ENCODE data around the gene SLC27A2.

The SLC27A2 gene

DNA sequence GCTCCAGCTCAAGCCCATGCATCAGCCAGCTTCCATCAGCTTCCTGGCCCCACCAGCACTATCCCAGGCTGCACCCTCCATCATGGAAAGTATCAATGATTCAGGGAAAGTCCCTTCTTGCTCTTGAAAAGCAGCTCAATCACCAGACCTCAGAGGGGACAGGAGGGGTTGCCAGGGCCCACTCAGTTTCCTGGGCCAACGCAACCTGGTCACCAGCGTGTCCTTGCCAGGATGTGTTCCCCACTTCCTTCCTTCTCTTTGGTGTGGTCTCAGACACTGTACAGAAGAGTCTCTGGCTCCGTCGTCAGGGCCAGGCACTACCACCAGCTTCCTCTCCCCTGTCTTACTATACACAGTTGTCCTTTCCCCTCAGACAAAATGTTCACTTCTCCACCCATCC is 80.5 kb downstream of the SLC27A2 start:
- DNase-seq (ENCODE audit: low spot score) = peak; percentile 47
- TF ChIP-seq, protein P1, sequence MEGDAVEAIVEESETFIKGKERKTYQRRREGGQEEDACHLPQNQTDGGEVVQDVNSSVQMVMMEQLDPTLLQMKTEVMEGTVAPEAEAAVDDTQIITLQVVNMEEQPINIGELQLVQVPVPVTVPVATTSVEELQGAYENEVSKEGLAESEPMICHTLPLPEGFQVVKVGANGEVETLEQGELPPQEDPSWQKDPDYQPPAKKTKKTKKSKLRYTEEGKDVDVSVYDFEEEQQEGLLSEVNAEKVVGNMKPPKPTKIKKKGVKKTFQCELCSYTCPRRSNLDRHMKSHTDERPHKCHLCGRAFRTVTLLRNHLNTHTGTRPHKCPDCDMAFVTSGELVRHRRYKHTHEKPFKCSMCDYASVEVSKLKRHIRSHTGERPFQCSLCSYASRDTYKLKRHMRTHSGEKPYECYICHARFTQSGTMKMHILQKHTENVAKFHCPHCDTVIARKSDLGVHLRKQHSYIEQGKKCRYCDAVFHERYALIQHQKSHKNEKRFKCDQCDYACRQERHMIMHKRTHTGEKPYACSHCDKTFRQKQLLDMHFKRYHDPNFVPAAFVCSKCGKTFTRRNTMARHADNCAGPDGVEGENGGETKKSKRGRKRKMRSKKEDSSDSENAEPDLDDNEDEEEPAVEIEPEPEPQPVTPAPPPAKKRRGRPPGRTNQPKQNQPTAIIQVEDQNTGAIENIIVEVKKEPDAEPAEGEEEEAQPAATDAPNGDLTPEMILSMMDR (IDR thresholded peaks at IDR 0.05; ENCODE audit: borderline replicate concordance, control extremely low read depth, extremely low read depth, insufficient read depth, missing control alignments) = no peak
- in situ Hi-C loops (cut with MboI; ENCODE audit: low sequenced_read_pairs, unreplicated experiment) = no loop called here

DNA sequence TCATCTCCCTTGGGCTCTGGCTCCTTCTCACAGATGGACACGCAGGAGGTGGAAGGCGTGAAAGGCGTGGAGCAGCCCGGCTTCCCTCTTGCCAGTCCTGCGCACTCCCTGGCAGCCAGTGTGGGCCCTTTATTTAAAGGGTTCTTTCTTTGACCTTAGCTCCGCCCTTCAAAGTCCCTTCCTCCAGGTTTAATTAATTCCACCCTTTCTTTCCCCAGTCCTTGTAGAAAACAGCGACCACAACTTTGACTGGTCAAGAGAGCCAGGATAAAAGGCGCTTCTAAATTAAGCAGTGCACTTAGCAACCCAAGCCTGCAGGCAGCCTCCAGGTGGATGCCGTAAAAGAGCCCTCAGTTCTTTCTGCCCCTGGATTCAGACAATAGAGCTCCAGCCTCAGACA is 83.6 kb downstream of the SLC27A2 start, which contains the start of gene HDC:
Gene HDC (minus strand): TSS at position 107 of the 400 bp plus-strand sequence. CDS start 103 bp downstream, at position 4.
- no peak for DNase-seq (ENCODE audit: low spot score)
- in situ Hi-C loops (cut with MboI; ENCODE audit: low sequenced_read_pairs, unreplicated experiment) = no loop called here
- TF ChIP-seq, protein P1 (IDR thresholded peaks at IDR 0.05; ENCODE audit: borderline replicate concordance, control extremely low read depth, extremely low read depth, insufficient read depth, missing control alignments) = no peak

DNA sequence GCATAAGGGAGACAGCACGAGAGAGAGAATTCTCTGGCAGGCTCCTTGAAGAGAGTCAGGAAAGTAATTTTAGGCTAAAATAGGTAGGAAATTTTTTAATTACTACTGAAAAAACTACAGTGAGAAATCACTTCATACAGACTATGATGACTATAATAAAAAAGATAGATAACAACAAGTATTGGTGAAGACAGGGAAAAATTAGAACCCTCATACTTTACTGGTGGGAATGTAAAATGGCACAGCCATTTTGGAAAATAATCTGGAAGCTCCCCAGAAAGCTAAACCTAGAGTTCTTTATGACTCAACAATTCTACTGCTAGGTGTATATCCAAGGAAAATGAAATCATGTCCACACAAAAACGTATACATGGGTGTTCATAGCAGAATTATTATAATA is 85.6 kb downstream of the SLC27A2 start:
- DNase-seq (ENCODE audit: low spot score) = no peak
- TF ChIP-seq, protein P1 (IDR thresholded peaks at IDR 0.05; ENCODE audit: borderline replicate concordance, control extremely low read depth, extremely low read depth, insufficient read depth, missing control alignments) = no peak
- in situ Hi-C loops (cut with MboI; ENCODE audit: low sequenced_read_pairs, unreplicated experiment) = no loop called here

DNA sequence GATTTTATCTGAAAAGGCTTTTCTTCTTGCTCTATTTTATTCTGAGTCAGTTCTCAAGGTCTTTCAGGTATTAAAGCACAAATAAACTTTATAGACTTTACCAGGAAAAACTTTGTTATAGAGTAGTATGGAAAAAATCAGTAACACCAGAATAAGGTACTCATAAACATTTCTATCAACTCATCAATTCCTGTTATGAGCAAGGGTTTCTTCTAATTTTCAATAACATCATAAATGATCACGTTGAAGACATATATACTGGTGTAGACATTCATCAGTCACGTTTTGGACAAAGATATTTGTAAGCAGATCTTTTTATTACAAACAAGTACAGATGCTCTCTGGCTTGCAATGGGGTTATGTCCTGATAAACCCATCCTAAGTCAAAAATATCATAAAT is 93.1 kb downstream of the SLC27A2 start:
- in situ Hi-C loops (cut with MboI; ENCODE audit: low sequenced_read_pairs, unreplicated experiment) = no loop called here
- no peak for DNase-seq (ENCODE audit: low spot score)
- TF ChIP-seq, protein P1 (IDR thresholded peaks at IDR 0.05; ENCODE audit: borderline replicate concordance, control extremely low read depth, extremely low read depth, insufficient read depth, missing control alignments) = no peak

DNA sequence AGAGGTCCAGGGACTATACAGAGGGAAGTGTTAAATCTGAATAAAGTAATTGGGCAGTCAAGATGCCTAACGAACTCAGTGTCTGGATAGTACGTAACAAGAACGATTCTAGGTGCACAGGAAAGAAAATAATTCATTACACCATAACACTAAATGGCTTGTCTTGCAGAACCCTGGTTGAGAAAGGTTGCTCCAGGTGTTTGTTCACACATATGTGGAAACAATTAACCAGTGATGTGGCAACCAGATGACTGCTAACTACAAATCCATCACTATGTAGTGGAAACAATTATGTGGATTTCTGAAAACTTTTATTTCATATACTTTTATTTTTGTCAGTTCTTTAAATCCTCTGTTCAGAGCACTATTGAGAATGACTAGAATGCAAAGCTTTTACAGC is 93.9 kb downstream of the SLC27A2 start:
- in situ Hi-C loops (cut with MboI; ENCODE audit: low sequenced_read_pairs, unreplicated experiment) = no loop called here
- TF ChIP-seq, protein P1 (IDR thresholded peaks at IDR 0.05; ENCODE audit: borderline replicate concordance, control extremely low read depth, extremely low read depth, insufficient read depth, missing control alignments) = no peak
- no peak for DNase-seq (ENCODE audit: low spot score)

DNA sequence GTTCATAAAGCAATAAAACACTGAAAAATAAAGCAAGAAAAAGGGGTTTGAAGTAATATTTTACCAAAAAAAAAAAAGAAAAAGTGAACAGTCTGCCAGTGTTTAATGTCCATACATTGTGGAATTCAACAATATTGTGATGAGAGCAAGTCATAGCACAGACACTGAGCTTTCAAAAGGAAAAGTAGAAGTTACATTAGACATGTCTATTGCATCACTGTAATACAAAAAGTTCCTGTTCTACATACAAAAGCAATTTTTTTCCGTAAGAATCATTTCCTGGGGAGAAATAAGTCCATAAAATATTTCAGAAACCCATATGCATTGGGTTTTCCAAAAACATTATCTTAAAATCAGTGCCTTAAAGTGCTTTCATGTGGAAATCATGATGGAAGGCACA is 95.4 kb downstream of the SLC27A2 start:
- TF ChIP-seq, protein P1 (IDR thresholded peaks at IDR 0.05; ENCODE audit: borderline replicate concordance, control extremely low read depth, extremely low read depth, insufficient read depth, missing control alignments) = no peak
- in situ Hi-C loops (cut with MboI; ENCODE audit: low sequenced_read_pairs, unreplicated experiment) = no loop called here
- no peak for DNase-seq (ENCODE audit: low spot score)

DNA sequence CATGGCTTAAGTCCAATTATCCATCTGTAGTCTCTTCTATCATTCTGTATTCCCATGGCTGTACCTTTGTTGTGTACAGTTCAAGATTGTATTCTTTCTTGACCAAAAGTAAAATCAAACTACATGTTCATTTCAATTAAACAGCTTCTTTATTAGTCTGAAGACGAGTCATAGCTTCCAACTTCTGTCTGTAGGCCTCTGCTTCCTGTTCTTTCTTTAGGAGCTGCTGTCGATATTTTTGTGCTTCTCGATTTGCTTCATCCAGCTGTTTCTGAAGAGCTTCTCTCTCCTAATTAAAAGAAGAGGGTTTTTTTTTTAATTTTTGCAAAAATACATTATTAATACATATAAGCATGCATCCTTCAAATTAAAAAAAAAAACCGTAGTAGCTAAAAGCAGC is 96.5 kb downstream of the SLC27A2 start:
- TF ChIP-seq, protein P1 (IDR thresholded peaks at IDR 0.05; ENCODE audit: borderline replicate concordance, control extremely low read depth, extremely low read depth, insufficient read depth, missing control alignments) = no peak

More for the DNA sequence above, 96.5 kb downstream of the SLC27A2 start:
- in situ Hi-C loops (cut with MboI; ENCODE audit: low sequenced_read_pairs, unreplicated experiment) = no loop called here
- no peak for DNase-seq (ENCODE audit: low spot score)

All from GM13976 (cell line).